HepG2 (cell line): Measurements from ENCODE around the gene CCDC30. TPM values are rescaled to one million over a fixed set of nuclear protein-coding genes. Genes with fewer than 3 reads are reported as not detected.

Experiments
- CAMTA2 ChIP-seq: sonication (generic); formaldehyde crosslinking; IDR thresholded peaks from 2 replicates; pipeline ENCODE4 v1.4.0; 2020; ENCODE audit warnings: mild to moderate bottlenecking, missing genetic modification reagents, borderline replicate concordance
- CREB1 ChIP-seq, 2 experiments: fragments of 450-650 bp in 1 of 2; IDR thresholded peaks; 2 replicates each; pipeline ENCODE4 v1.6.1; 2016 to 2017; ENCODE audit warnings: control low read depth in 1 of 2, mild to moderate bottlenecking in 1 of 2, missing compliant biosample characterization in 1 of 2, missing genetic modification characterization in 1 of 2
- ELF1 ChIP-seq: sonication (generic); formaldehyde crosslinking; IDR thresholded peaks from 2 replicates; pipeline ENCODE4 v1.4.0; 2020; ENCODE audit warnings: missing genetic modification reagents
- GABPB1 ChIP-seq: IDR thresholded peaks from 2 replicates; pipeline ENCODE4 v1.6.1; 2016; ENCODE audit warnings: mild to moderate bottlenecking, missing genetic modification reagents, moderate library complexity, missing compliant biosample characterization
- HES4 ChIP-seq: sonication (generic); formaldehyde crosslinking; IDR thresholded peaks from 2 replicates; pipeline ENCODE4 v1.9.0; 2021; ENCODE audit warnings: mild to moderate bottlenecking, missing genetic modification reagents, borderline replicate concordance
- IKZF4 ChIP-seq: sonication (generic); formaldehyde crosslinking; IDR thresholded peaks from 2 replicates; pipeline ENCODE4 v1.5.1; 2020; ENCODE audit warnings: borderline replicate concordance, mild to moderate bottlenecking, low read depth, missing genetic modification reagents; ENCODE audit errors: not compliant biosample characterization
- LCORL ChIP-seq, 2 experiments: fragments of 450-650 bp in 1 of 2; sonication (generic) in 1 of 2; formaldehyde crosslinking in 1 of 2; IDR thresholded peaks; 2 replicates each; pipeline versions ENCODE4 v1.5.0 to v1.6.1; 2017 to 2020; ENCODE audit warnings: antibody characterized with exemption in 1 of 2, missing genetic modification reagents in 1 of 2
- NBN ChIP-seq: fragments of 450-650 bp; conservative IDR thresholded peaks from 2 replicates; pipeline ENCODE4 v1.6.1; 2017
- NKX3-1 ChIP-seq: sonication (generic); formaldehyde crosslinking; IDR thresholded peaks from 2 replicates; pipeline ENCODE4 v1.5.0; 2020; ENCODE audit warnings: missing genetic modification reagents
- RARA ChIP-seq: IDR thresholded peaks from 2 replicates; pipeline ENCODE4 v1.6.1; 2016; ENCODE audit warnings: missing genetic modification reagents, missing compliant biosample characterization
- RXRA ChIP-seq: sonication (generic); formaldehyde crosslinking; IDR thresholded peaks from 2 replicates; pipeline ENCODE4 v1.5.1; 2020; ENCODE audit warnings: missing genetic modification reagents
- SMARCE1 ChIP-seq: fragments of 450-650 bp; IDR thresholded peaks from 2 replicates; pipeline ENCODE4 v1.6.1; 2017; ENCODE audit warnings: borderline replicate concordance
- TBP ChIP-seq: sonication (generic); formaldehyde crosslinking; IDR thresholded peaks from 2 replicates; pipeline ENCODE4 v1.5.0; 2020; ENCODE audit warnings: missing genetic modification reagents
- THAP7 ChIP-seq: sonication (generic); formaldehyde crosslinking; IDR thresholded peaks from 2 replicates; pipeline ENCODE4 v1.8.1; 2023; ENCODE audit warnings: mild to moderate bottlenecking, missing genetic modification reagents
- TOPORS ChIP-seq: sonication (generic); formaldehyde crosslinking; IDR thresholded peaks from 2 replicates; pipeline ENCODE4 v1.8.0; 2023; ENCODE audit warnings: mild to moderate bottlenecking, missing genetic modification reagents
- ZBED4 ChIP-seq: sonication (generic); formaldehyde crosslinking; IDR thresholded peaks from 2 replicates; pipeline ENCODE4 v1.4.0; 2020; ENCODE audit warnings: missing genetic modification reagents, borderline replicate concordance
- ZFP41 ChIP-seq: sonication (generic); formaldehyde crosslinking; IDR thresholded peaks from 2 replicates; pipeline ENCODE4 v1.4.0; 2020; ENCODE audit warnings: mild to moderate bottlenecking, missing genetic modification reagents, borderline replicate concordance
- ZKSCAN1 ChIP-seq: fragments of 150-350 bp; IDR thresholded peaks from 2 replicates; pipeline ENCODE4 v1.6.1; 2014; ENCODE audit warnings: low read length
- ZNF180 ChIP-seq: sonication (generic); formaldehyde crosslinking; IDR thresholded peaks from 2 replicates; pipeline ENCODE4 v1.4.0; 2020; ENCODE audit warnings: low read depth, missing genetic modification reagents, borderline replicate concordance
- ZNF382 ChIP-seq: sonication (generic); formaldehyde crosslinking; IDR thresholded peaks from 2 replicates; pipeline ENCODE4 v1.5.0; 2020; ENCODE audit warnings: missing genetic modification reagents, mild to moderate bottlenecking, borderline replicate concordance
- ZNF44 ChIP-seq: sonication (generic); formaldehyde crosslinking; IDR thresholded peaks from 2 replicates; pipeline ENCODE4 v1.5.1; 2020; ENCODE audit warnings: mild to moderate bottlenecking, missing genetic modification reagents
- ZNF572 ChIP-seq: sonication (generic); formaldehyde crosslinking; IDR thresholded peaks from 2 replicates; pipeline ENCODE4 v1.5.1; 2020; ENCODE audit warnings: mild to moderate bottlenecking, missing genetic modification reagents
- ZNF629 ChIP-seq: sonication (generic); formaldehyde crosslinking; conservative IDR thresholded peaks from 2 replicates; pipeline ENCODE4 v1.5.0; 2020; ENCODE audit warnings: missing genetic modification reagents
- polyA plus RNA-seq, 8 experiments: library from polyadenylated mRNA; depleted of rRNA in 3 of 8; stranded (reverse) in 7 of 8; unstranded in 1 of 8; fragments of >200 nt; fragmentation: Illumina TruSeq in 4 of 8; extraction: Trizol in 4 of 8; gene quantifications; 2 replicates each; pipeline versions ENCODE4 v1.2.1 to v1.2.3, GENCODE V29; 2011 to 2016; ENCODE audit warnings: low read depth in 4 of 8, missing spikeins in 1 of 8, mixed read lengths in 1 of 8; ENCODE audit not compliant: insufficient read depth in 1 of 8
- total RNA-seq, 5 experiments: library from RNA; depleted of rRNA; stranded (reverse); fragments of >200 nt; fragmentation: Illumina TruSeq; extraction: Trizol; gene quantifications; 2 replicates each; pipeline ENCODE4 v1.2.3, GENCODE V29; 2016; ENCODE audit warnings: low read depth in 1 of 5
- TF ChIP-seq, protein P1 (sequence below): sonication (generic); formaldehyde crosslinking; IDR thresholded peaks from 2 replicates; pipeline ENCODE4 v1.9.0; 2022; ENCODE audit warnings: missing genetic modification reagents, mild to moderate bottlenecking, borderline replicate concordance
- TF ChIP-seq, protein P2 (sequence below): sonication (generic); formaldehyde crosslinking; IDR thresholded peaks from 2 replicates; pipeline ENCODE4 v1.8.1; 2023; ENCODE audit warnings: missing genetic modification reagents, inconsistent platforms, borderline replicate concordance

CCDC30 gene
- total and polyA plus RNA-seq, 2 of the 13 experiments (the other 11 are each of a cell fraction or from before 2014, with no cell fraction given): 0.25 to 0.77 TPM

- TF ChIP-seq THAP7 (peak; percentile 11; the same call in 1 of the 2 replicates), ZNF572 (CRISPR knock-in tag) (no peak), LCORL (IDR thresholded peaks at IDR 0.05) (no peak), LCORL (CRISPR knock-in tag; IDR thresholded peaks at IDR 0.05) (no peak), TOPORS (CRISPR knock-in tag) (no peak), ZKSCAN1 (no peak), ZFP41 (CRISPR knock-in tag) (no peak; the same call in 1 of the 2 replicates), IKZF4 (CRISPR knock-in tag) (no peak), RARA (CRISPR knock-in tag) (no peak), ZBED4 (CRISPR knock-in tag) (no peak), TBP (CRISPR knock-in tag) (no peak), ZNF44 (CRISPR knock-in tag) (no peak), CREB1 (IDR thresholded peaks at IDR 0.05) (no peak), CREB1 (CRISPR knock-in tag; IDR thresholded peaks at IDR 0.05) (no peak), HES4 (no peak; the same call in 1 of the 2 replicates), ELF1 (CRISPR knock-in tag) (peak; percentile 99), RXRA (CRISPR knock-in tag) (no peak), ZNF629 (CRISPR knock-in tag) (no peak), NBN (no peak), NKX3-1 (peak; percentile 23; the same call in 1 of the 2 replicates), GABPB1 (CRISPR knock-in tag) (peak; percentile 84), ZNF180 (CRISPR knock-in tag) (no peak), ZNF382 (no peak), SMARCE1 (no peak), CAMTA2 (CRISPR knock-in tag) (no peak)
- TF ChIP-seq, protein P1, sequence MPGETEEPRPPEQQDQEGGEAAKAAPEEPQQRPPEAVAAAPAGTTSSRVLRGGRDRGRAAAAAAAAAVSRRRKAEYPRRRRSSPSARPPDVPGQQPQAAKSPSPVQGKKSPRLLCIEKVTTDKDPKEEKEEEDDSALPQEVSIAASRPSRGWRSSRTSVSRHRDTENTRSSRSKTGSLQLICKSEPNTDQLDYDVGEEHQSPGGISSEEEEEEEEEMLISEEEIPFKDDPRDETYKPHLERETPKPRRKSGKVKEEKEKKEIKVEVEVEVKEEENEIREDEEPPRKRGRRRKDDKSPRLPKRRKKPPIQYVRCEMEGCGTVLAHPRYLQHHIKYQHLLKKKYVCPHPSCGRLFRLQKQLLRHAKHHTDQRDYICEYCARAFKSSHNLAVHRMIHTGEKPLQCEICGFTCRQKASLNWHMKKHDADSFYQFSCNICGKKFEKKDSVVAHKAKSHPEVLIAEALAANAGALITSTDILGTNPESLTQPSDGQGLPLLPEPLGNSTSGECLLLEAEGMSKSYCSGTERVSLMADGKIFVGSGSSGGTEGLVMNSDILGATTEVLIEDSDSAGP (CRISPR knock-in tag): peak; percentile 40; the same call in 1 of the 2 replicates
- TF ChIP-seq, protein P2, sequence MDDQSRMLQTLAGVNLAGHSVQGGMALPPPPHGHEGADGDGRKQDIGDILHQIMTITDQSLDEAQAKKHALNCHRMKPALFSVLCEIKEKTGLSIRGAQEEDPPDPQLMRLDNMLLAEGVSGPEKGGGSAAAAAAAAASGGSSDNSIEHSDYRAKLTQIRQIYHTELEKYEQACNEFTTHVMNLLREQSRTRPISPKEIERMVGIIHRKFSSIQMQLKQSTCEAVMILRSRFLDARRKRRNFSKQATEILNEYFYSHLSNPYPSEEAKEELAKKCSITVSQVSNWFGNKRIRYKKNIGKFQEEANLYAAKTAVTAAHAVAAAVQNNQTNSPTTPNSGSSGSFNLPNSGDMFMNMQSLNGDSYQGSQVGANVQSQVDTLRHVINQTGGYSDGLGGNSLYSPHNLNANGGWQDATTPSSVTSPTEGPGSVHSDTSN (CRISPR knock-in tag): no peak
Observed at GRCh38 chr1:42456754-42457089, 6.4 kb upstream of the CCDC30 start (continued).
